HG03097 (cell line): Measurements from ENCODE around the gene PRKCA.
A peak's percentile ranks its signal among the peaks of the same experiment; 100 is the strongest.

Experiments used
- ATAC-seq: cut with Tn5 transposase; IDR thresholded peaks from one replicate; pipeline ENCODE4 v1.9.1; 2021; ENCODE audit not compliant: unreplicated experiment, low FRiP score

PRKCA gene

DNA sequence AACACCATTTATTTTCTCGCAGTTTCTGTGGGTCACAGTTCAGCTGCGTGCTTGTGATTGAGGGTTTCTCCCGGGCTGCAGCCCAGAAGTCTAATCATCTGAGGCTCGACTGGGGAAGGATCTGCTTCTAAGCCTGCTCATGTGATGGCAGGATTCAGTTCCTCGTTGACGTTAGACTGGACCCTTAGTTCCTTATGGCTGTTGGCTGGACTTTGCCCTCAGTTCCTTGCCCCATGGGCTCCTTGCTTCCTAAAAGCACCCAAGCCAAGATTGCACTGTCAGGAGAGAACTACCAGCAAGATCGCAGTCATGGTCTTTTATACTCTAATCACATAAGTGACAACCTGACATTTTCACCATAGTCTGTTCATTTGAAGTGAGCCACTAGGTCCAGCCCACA lies 250.0 kb downstream of the PRKCA start:
- no peak for ATAC-seq

DNA sequence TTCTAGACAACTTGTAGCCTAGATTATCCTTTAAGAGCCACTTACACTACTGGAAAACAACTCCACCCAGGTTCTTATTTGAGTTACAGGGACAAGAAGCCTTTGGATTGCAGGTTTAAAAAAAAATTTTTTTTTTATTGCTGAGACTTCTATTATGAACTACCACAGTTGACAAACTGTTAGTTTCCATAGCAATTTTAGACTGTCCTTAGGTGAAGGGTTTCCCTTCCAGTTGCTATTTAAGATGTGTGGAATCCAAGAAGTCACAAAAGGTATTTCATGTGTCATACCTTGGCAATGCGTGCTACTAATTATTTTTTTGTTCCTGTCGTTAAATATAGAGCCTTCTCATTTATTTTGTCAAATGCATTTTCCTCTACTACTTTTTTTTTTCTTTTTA lies 253.2 kb downstream of the PRKCA start:
- ATAC-seq: no peak

DNA sequence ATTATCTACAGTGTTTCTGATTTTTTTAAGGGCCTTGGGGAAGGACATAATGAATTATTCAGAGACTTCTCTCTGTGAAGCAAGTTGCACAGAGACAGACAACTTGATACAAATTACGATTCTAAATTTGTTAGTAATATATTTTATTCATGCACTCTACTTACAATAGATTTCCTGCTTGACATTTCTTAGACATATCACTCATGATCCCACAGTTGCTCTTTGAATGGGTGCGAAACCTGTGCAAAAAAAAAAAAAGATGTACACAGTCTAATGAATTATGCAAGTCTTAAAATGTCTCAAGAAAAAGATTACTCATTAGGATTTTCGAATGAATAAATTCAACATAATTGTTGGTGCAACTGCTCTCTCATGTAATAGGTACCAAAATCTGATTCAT lies 254.8 kb downstream of the PRKCA start:
- no peak for ATAC-seq

- no peak for ATAC-seq
Measured at GRCh38 chr17:66557886-66558285, 255.5 kb downstream of the PRKCA start.

GRCh38 chr17:66560691-66561090 lies 258.3 kb downstream of the PRKCA start:
- no peak for ATAC-seq

DNA sequence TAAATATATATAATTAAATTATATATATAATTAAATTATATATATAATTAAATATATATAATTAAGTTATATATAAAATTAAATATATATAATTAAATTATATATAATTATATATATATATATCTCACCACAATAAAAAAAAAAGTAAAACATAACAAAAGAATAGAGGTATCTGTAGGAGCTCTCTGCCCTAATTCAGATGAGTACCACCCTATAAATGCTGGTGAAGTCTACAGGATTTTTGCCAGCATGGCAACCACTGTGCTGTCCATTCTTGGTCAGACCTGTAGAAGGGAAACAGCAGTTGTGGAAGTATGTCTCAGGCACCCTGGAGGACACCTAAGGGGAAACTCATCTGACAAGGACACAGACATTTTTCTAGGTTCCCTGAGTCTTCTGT lies 259.7 kb downstream of the PRKCA start:
- no peak for ATAC-seq

- no peak for ATAC-seq
Measured at GRCh38 chr17:66564992-66565465, 262.6 kb downstream of the PRKCA start.

DNA sequence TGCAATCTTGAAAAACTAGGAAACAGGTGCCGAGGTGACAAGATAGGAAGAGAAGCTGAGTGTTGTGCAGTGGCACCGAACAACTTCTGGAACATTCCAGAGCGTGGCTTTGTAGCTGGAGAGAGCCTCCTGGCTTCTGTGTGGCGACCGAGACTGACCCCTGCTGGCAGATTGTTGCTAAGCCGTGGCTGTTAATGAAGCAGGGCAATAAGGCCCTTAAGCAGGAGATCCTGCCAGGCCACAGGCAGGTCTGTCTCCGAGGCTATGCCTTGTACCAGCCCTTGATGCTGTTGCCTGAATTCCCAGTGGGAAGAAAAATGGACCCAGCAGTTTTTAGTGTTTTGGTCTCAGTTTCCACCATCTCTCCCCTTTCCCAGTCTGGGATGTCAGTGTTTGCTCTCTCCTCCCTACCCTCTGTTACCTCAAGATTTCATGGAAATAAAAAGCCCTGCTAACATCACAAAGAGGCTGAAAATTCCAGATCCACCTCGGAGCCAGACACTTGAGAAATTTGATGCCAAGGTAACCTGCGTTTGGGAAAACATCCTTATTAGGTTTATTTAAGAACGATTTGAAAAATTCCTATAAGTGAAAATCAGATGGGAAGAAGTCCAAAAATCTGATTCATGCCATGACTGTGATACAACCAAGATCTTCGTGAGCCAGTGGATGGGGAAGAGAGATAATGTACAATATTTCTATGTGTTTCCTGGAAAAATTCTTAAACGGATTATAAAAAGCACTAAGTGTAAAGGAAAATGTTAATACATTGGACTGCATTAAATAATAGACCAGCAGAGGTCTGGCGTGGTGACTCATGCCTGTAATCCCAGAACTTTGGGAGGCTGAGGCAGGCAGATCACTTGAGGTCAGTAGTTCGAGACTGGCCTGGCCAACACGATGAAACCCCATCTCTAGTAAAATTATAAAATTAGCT lies 265.1 kb downstream of the PRKCA start:
- ATAC-seq: peak; percentile 68

DNA sequence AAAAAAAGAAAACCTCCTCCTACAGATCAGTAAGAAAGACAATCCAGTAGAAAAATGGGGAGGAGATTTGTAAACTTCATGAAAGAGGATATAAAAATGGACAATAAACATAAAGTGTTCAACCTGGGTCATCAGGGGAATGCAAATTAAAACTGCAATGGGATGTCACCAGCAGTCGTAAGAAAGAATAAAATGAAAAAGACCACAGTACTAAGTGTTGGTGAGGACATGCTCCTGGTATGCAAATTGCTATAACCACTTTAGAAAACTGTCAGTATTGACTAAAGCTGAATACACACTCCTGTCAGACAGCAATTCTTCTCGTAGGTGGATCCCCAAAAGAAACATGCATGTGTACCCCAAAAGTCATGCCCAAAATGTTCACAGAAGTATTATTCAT lies 267.2 kb downstream of the PRKCA start:
- no peak for ATAC-seq

DNA sequence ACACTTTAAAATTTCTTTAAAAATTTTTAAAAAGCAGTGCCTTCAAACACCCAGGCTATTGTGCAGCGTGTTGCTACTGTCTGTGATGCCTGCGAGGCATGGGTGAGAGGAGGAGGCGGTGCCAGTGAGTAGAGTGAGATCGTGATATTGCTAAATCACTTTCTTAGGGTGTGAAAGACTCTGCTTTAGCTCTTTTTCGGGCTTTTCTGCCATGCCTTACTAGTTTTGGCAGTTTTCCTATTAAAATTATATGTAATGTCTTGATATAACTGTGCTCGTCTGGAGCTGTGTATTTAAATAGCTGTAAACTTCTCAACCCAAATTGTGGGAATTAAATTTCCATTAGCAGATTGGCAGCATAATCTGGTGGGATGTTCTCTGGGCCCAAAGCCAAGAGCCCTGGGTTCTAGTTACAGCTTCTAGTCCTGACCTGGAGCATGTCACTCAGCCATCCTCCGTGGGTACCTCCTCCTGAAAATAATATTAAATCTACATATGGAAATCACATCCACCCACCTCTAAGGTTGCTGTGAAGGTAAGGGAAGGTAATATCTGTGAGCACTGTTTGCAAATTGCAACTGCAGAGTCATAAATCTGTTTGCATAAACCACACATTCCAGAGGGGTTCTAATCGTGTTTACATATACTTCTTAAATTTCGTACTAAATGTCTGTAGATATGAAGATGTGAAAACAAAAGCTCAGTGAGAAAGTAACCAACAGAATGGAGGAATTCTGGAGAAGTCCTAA lies 268.2 kb downstream of the PRKCA start:
- ATAC-seq: no peak

GRCh38 chr17:66571745-66572144 lies 269.3 kb downstream of the PRKCA start:
- no peak for ATAC-seq

- no peak for ATAC-seq
Measured at GRCh38 chr17:66573078-66573477, 270.7 kb downstream of the PRKCA start.

DNA sequence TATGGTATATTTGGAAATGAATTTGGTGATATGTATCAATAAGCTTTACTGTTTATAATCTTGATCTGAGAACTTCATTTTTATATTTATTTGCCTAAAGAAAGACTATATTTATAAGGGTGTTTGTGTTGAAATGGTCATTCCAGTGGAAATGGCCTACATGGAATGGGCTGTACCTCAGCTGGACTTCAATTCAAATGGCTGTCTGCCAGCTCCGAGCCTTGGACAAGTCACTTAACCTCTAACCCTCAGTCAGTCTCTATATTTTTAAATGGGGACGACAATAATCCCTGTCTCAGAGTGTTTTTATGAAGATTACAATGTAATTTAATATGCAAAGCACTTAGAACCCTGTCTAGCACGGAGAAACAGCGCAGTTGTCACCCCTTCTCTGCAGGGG lies 271.7 kb downstream of the PRKCA start:
- ATAC-seq: no peak

GRCh38 chr17:66576473-66576872 lies 274.1 kb downstream of the PRKCA start:
- ATAC-seq: no peak

DNA sequence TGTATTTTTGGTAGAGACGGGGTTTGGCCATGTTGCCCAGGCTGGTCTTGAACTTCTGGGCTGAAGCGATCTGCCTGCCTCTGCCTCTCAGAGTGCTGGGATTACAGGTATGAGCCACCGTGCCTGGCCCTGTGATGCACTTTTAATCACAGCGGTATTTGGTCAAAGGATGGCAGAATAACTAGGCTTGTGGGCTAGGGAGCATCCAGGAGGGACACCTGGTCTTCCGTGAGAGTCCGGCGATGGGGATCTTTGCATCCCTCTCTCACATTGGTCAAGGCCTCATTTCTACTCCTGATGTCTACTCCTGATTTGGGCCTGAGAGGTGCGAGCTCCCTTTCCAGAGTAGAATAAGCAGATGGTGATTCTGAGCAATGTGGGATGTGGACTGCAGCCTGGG lies 274.6 kb downstream of the PRKCA start:
- ATAC-seq: no peak

- no peak for ATAC-seq
Measured at GRCh38 chr17:66578781-66579489, 276.5 kb downstream of the PRKCA start.

- no peak for ATAC-seq
Measured at GRCh38 chr17:66579556-66579955, 277.1 kb downstream of the PRKCA start.

GRCh38 chr17:66580184-66580955 lies 278.0 kb downstream of the PRKCA start:
- ATAC-seq: no peak

GRCh38 chr17:66580956-66581391 lies 278.6 kb downstream of the PRKCA start:
- no peak for ATAC-seq
